RWPE1 (cell line): ENCODE data around the gene C5orf58.

Experiments used
- CTCF ChIA-PET: fragments of 350-600 bp; sonication (Branson Sonifier 250); formaldehyde crosslinking; extraction: SDS; loops from one replicate; lab custom pipeline; 2021; lab: Yijun Ruan, JAX
- POLR2A ChIA-PET: fragments of 400-600 bp; formaldehyde crosslinking; extraction: SDS; loops from one replicate; lab custom pipeline; 2020; ENCODE audit warnings: antibody characterized with exemption; ENCODE audit not compliant: low non-redundant PET; lab: Yijun Ruan, JAX
- DNase-seq: peaks from one replicate; pipeline ENCODE4 v3.0.0; 2012; ENCODE audit warnings: low spot score
- H3K27ac ChIP-seq: fragments of 450-650 bp; 2 replicates; pipeline ENCODE4 v1.5.1; 2017
- TF ChIP-seq, protein P1 (sequence below): fragments of 450-650 bp; conservative IDR thresholded peaks from 2 replicates; pipeline ENCODE4 v1.5.1; 2017; ENCODE audit warnings: low read depth, mild to moderate bottlenecking

The C5orf58 gene

DNA sequence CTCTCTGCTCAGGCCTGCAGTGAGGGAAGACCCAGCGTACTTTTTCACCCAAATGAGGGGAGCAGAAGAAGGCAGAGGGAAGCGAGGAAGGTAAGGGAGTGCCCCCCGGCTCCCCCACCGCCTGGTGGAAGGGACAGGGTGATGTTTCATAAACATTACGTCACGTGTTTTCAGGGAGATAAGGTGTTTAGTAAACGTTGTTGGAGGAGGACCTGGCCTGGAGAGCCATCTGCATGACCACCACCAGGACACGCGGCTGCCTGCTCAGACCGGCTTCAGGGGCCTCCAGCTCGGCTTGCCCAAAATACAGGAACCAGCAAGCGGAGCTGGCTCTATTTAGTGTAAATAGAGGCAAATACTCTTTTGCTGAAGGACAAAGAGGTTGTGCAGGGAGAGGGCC lies 40.0 kb upstream of the C5orf58 start:
- TF ChIP-seq, protein P1, sequence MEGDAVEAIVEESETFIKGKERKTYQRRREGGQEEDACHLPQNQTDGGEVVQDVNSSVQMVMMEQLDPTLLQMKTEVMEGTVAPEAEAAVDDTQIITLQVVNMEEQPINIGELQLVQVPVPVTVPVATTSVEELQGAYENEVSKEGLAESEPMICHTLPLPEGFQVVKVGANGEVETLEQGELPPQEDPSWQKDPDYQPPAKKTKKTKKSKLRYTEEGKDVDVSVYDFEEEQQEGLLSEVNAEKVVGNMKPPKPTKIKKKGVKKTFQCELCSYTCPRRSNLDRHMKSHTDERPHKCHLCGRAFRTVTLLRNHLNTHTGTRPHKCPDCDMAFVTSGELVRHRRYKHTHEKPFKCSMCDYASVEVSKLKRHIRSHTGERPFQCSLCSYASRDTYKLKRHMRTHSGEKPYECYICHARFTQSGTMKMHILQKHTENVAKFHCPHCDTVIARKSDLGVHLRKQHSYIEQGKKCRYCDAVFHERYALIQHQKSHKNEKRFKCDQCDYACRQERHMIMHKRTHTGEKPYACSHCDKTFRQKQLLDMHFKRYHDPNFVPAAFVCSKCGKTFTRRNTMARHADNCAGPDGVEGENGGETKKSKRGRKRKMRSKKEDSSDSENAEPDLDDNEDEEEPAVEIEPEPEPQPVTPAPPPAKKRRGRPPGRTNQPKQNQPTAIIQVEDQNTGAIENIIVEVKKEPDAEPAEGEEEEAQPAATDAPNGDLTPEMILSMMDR, result no peak
- H3K27ac ChIP-seq, result no peak overlapping the region
- no peak for DNase-seq
- ChIA-PET POLR2A (no interaction called here), CTCF (interaction anchor here (0.6 to 3.2 kb wide), 2 partner anchors 8 to 44 kb away, joined by 3 to 11 read pairs; no protein-coding TSS in a partner anchor)

DNA sequence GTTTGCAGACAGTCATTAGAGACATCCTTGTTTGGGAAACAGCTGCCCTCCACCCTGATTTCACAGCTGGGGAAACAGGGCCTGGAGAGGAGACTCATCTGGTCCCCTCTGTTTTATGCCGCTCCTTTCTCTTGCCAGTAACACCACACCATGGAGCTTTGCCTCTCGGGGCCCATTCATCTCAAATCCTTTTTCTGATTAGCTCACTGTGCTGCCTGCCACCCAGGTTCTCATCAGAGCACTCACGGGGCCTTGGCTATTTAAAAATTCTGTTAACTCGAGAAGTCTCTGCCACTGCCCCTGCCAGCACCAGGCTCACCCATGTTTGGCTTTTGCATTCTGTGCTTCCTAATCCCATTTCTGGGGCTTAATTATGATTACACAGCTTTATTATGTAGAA lies 36.8 kb upstream of the C5orf58 start:
- CTCF ChIA-PET, result interaction anchor here (0.6 to 3.2 kb wide), 2 partner anchors 12 to 1028 kb away, joined by 3 to 11 read pairs; no protein-coding TSS in a partner anchor
- no peak overlapping the region for H3K27ac ChIP-seq
- POLR2A ChIA-PET, result no interaction called here
- no peak for DNase-seq
- TF ChIP-seq, protein P1, result no peak

DNA sequence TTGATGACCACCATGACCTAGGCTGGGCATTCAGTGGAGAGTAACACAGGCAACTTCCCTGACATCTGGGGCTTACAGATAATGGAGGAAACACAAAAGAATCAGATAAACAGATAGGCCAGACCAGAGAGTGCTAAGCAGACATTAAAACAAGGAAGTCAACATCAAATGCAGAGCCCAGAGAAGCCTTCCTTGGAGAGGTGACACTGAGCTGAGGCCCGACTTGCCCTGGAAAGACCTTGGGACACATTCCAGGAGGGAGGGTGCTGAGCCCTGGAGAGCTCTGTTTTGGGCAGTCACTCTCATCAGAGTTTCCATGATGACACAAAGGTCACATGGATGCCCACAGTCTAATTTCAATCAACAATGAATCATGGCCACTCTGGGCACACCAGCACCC lies 31.9 kb upstream of the C5orf58 start:
- CTCF ChIA-PET, result interaction anchor here (1.9 kb wide), 1 partner anchor 11 kb away, joined by 6 read pairs; no protein-coding TSS in a partner anchor

DNA sequence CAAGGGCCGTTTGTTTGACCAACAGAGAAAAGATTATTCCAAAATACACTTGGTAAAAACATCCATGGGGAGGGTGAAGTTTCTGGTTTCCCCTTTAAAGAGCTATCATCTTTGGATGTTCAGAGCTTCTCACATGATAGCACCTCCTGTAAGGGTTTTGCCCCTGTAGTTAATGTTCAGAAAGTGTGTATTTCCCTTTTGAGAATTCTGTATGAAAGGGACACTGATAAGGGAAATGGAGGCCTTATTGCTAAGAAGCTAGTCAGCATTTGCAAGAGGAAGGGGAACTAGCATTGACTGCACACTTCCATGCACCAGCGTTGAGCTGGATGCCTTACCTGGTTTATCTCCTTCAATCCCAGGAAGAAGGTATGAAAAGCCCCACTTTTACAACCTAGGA lies 31.5 kb upstream of the C5orf58 start:
- POLR2A ChIA-PET, result no interaction called here
- TF ChIP-seq, protein P1, result no peak
- CTCF ChIA-PET, result interaction anchor here (1.9 kb wide), 1 partner anchor 11 kb away, joined by 6 read pairs; no protein-coding TSS in a partner anchor
- H3K27ac ChIP-seq, result no peak overlapping the region
- no peak for DNase-seq

More for the DNA sequence above, 31.9 kb upstream of the C5orf58 start:
- H3K27ac ChIP-seq, result no peak overlapping the region
- DNase-seq, result no peak
- POLR2A ChIA-PET, result interaction anchor here (0.5 kb wide), 1 partner anchor 94 kb away, joined by 3 read pairs; no protein-coding TSS in a partner anchor
- TF ChIP-seq, protein P1, result no peak

DNA sequence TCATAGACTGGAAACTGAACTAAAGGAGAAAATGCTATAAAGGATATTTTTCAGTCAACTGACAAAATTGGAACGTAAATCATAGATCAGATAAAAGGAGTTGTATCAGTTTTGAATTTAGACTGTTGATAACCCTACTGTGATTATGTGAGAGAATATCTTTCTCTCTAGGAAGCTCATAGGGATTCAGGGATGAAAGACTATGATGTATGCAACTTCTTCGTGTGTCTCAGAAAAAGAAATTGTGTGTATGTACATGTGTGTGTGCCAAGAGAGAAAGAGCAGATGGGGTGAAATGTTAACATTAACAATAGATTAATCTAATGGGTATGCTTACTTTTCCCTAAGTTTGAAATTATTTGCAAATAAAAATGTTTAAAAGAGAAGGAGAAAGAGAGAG lies 30.7 kb upstream of the C5orf58 start:
- TF ChIP-seq, protein P1, result no peak
- ChIA-PET POLR2A (no interaction called here), CTCF (interaction anchor here (1.9 kb wide), 1 partner anchor 10 kb away, joined by 6 read pairs; no protein-coding TSS in a partner anchor)
- no peak overlapping the region for H3K27ac ChIP-seq
- DNase-seq, result no peak

DNA sequence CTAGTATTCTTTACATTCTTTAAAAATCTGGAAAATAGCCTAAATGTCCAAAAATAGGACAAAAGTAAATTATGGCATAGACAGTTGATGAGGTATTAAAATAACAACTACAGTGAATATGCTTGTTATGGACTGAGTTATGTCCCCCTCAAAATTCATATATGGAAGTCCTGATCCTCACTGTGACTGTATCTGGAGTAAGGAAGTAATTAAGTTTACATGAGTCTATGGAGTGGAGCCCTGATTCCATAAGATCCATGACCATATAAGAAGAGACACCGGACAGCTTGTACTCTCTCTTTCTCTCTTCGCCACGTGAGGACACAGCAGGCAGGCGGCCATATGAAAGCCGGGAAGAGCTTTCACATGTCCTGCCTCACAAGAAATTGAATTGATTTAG lies 28.6 kb upstream of the C5orf58 start:
- ChIA-PET POLR2A (no interaction called here), CTCF (interaction anchor here (0.5 to 1.0 kb wide), 3 partner anchors 12 to 133 kb away, joined by 3 read pairs; no protein-coding TSS in a partner anchor)
- no peak for DNase-seq
- H3K27ac ChIP-seq, result no peak overlapping the region
- TF ChIP-seq, protein P1, result no peak
